ENCODE measurements around the gene SEMA3B. TPM values are rescaled to one million over a fixed set of nuclear protein-coding genes. Genes with fewer than 3 reads are reported as not detected.

The SEMA3B gene
- total and polyA plus RNA-seq, 4 donors: 39.6 to 95.7 (median 61.7) TPM

- Histone ChIP-seq H3K9ac (ENCODE audit: insufficient read depth in 1 of 2, low read length in 2 of 2) (no peak overlapping the region), H3K4me3 (no peak overlapping the region), H3K27me3 (ENCODE audit: control insufficient read depth in 3 of 3, insufficient read depth in 3 of 3, low read length in 2 of 3) (no peaks in the 10 kb centered on the region), H3K27ac (ENCODE audit: low read depth in 1 of 2, low read length in 1 of 2) (no peak overlapping the region), H3K4me1 (ENCODE audit: control insufficient read depth in 5 of 5, insufficient read depth in 5 of 5, low read length in 5 of 5) (peaks cover 0 to 24% (median 0%) of the 10 kb centered on the region in 5 donors), H3K9me3 (ENCODE audit: control insufficient read depth in 4 of 4, insufficient read depth in 3 of 4, low read length in 3 of 4) (no peaks in the 10 kb centered on the region), H3K36me3 (ENCODE audit: control insufficient read depth in 4 of 4, insufficient read depth in 4 of 4, low read length in 4 of 4) (peaks cover 3 to 20% (median 5%) of the 10 kb centered on the region in 4 donors)
- WGBS, 2 donors: 82 to 99% methylated on average over 4 of the region's 4 CpGs
- ATAC-seq (ENCODE audit: insufficient read depth, low FRiP score) (no peak), DNase-seq (peak in 1 of 3 donors; percentile 9)
- no peak for TF ChIP-seq CTCF (IDR thresholded peaks at IDR 0.05; ENCODE audit: control extremely low read depth, extremely low read depth)
Observed at GRCh38 chr3:50294089-50294488, 25.1 kb downstream of the SEMA3B start.

- Histone ChIP-seq H3K9ac (ENCODE audit: insufficient read depth in 1 of 2, low read length in 2 of 2) (no peak overlapping the region), H3K27ac (ENCODE audit: low read depth in 1 of 2, low read length in 1 of 2) (no peak overlapping the region), H3K4me1 (ENCODE audit: control insufficient read depth in 5 of 5, insufficient read depth in 5 of 5, low read length in 5 of 5) (peaks cover 0 to 26% (median under 1%) of the 10 kb centered on the region in 5 donors), H3K9me3 (ENCODE audit: control insufficient read depth in 4 of 4, insufficient read depth in 3 of 4, low read length in 3 of 4) (no peaks in the 10 kb centered on the region), H3K36me3 (ENCODE audit: control insufficient read depth in 4 of 4, insufficient read depth in 4 of 4, low read length in 4 of 4) (peaks cover 1 to 13% (median 3%) of the 10 kb centered on the region in 4 donors), H3K27me3 (ENCODE audit: control insufficient read depth in 3 of 3, insufficient read depth in 3 of 3, low read length in 2 of 3) (no peaks in the 10 kb centered on the region), H3K4me3 (no peak overlapping the region)
- no peak for TF ChIP-seq CTCF (IDR thresholded peaks at IDR 0.05; ENCODE audit: control extremely low read depth, extremely low read depth)
- ATAC-seq (ENCODE audit: insufficient read depth, low FRiP score) (no peak), DNase-seq (peak in 1 of 3 donors; percentile 9)
- WGBS, 2 donors: 94% methylated on average over 19 to 22 of the region's 22 CpGs
Observed at GRCh38 chr3:50294492-50295403, 25.8 kb downstream of the SEMA3B start.

GRCh38 chr3:50295553-50296431, 26.8 kb downstream of the SEMA3B start:
- Histone ChIP-seq H3K36me3 (ENCODE audit: control insufficient read depth in 4 of 4, insufficient read depth in 4 of 4, low read length in 4 of 4) (peaks cover 0 to 4% (median 0%) of the 10 kb centered on the region in 4 donors), H3K9me3 (ENCODE audit: control insufficient read depth in 4 of 4, insufficient read depth in 3 of 4, low read length in 3 of 4) (no peaks in the 10 kb centered on the region), H3K4me3 (no peak overlapping the region), H3K4me1 (ENCODE audit: control insufficient read depth in 5 of 5, insufficient read depth in 5 of 5, low read length in 5 of 5) (peaks cover 6 to 36% (median 9%) of the 10 kb centered on the region in 5 donors), H3K27ac (ENCODE audit: low read depth in 1 of 2, low read length in 1 of 2) (no peak overlapping the region), H3K27me3 (ENCODE audit: control insufficient read depth in 3 of 3, insufficient read depth in 3 of 3, low read length in 2 of 3) (no peaks in the 10 kb centered on the region), H3K9ac (ENCODE audit: insufficient read depth in 1 of 2, low read length in 2 of 2) (no peak overlapping the region)
- ATAC-seq (ENCODE audit: insufficient read depth, low FRiP score) (no peak), DNase-seq (no peak)
- 93 to 94% methylated on average over 8 of the region's 8 CpGs for WGBS, 2 donors
- no peak for TF ChIP-seq CTCF (IDR thresholded peaks at IDR 0.05; ENCODE audit: control extremely low read depth, extremely low read depth)
